Activated CD4-positive, CD25-positive, alpha-beta regulatory T cell treated with anti-CD3 and anti-CD28 coated beads, Interleukin-2, amount 50 U/mL, for 16 hours (primary cell): ENCODE results near the gene REEP1.
A peak's percentile ranks its signal among the peaks of the same experiment; 100 is the strongest.

Experiments
- DNase-seq: peaks from one replicate; pipeline ENCODE4 v3.0.0-alpha.2; 2020; ENCODE audit warnings: low read depth, low spot score

The REEP1 gene

GRCh38 chr2:86195808-86196387 is 141.5 kb downstream of the REEP1 start:
- no peak for DNase-seq

- DNase-seq: peak; percentile 86
Measured at GRCh38 chr2:86195055-86195807, 142.2 kb downstream of the REEP1 start, which contains the start of gene IMMT. TSS of gene IMMT (minus strand) at chr2:86195462. CDS start at chr2:86195382, 80 bp downstream.

- no peak for DNase-seq
Measured at GRCh38 chr2:86194751-86195054, 142.7 kb downstream of the REEP1 start.

GRCh38 chr2:86193901-86194567 is 143.4 kb downstream of the REEP1 start:
- no peak for DNase-seq

- no peak for DNase-seq
Measured at GRCh38 chr2:86189782-86190416, 147.5 kb downstream of the REEP1 start.

- no peak for DNase-seq
Measured at GRCh38 chr2:86186431-86186830, 151.0 kb downstream of the REEP1 start.

- no peak for DNase-seq
Measured at GRCh38 chr2:86185517-86186212, 151.8 kb downstream of the REEP1 start.

GRCh38 chr2:86176597-86176996 is 160.8 kb downstream of the REEP1 start:
- no peak for DNase-seq

GRCh38 chr2:86175828-86176227 is 161.6 kb downstream of the REEP1 start:
- DNase-seq: no peak

- DNase-seq: no peak
Measured at GRCh38 chr2:86174445-86174844, 163.0 kb downstream of the REEP1 start.

- no peak for DNase-seq
Measured at GRCh38 chr2:86172610-86173009, 164.8 kb downstream of the REEP1 start.

GRCh38 chr2:86171295-86171694 is 166.1 kb downstream of the REEP1 start:
- DNase-seq: no peak

GRCh38 chr2:86170449-86170848 is 167.0 kb downstream of the REEP1 start:
- DNase-seq: no peak
